Activated T-helper 9 cell treated with anti-CD3 and anti-CD28 coated beads, Interleukin-2, amount 50 U/mL, for 16 hours (primary cell): ENCODE results near the gene SUPT20HL1.

Experiments
- DNase-seq: peaks from one replicate; pipeline ENCODE4 v3.0.0-alpha.2; 2020; ENCODE audit warnings: low read depth

The SUPT20HL1 gene

DNA sequence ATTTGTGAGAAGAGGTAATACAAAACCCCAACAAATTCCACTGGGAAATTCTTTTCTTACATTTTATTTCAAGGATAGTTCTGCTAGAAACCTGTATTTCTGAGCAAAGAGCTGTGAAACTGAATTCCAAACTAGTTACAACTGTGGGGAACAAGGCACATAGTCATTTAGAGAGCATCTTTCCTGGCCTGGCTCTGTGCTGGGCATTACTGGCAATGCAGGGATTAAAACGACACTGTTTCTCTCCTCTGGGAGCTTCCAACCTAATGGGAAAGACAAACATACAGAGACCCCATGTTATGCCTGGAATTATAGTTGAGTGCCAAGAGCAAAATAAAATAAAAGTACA lies 36.5 kb downstream of the SUPT20HL1 start:
- DNase-seq, result no peak

DNA sequence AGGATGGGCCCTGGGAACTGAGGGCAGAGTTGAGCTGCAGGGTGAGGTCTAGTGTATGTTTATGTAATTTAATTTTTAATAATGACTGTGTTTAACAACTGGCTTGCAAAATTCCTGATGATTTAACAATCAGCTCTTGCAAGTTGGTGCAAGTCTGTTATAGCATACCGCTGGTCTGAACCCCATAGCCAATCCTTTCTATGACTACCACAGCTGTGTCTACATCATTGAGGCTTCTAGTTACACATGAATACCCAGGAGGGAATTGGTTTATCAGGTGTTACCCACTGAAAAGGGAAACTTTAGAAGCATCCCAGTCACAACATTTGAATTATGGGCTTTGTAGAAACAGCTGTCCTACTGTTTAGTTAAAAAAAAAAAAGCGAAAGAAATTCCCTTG lies 38.3 kb downstream of the SUPT20HL1 start:
- no peak for DNase-seq

- no peak for DNase-seq
These were observed 39.1 kb downstream of the SUPT20HL1 start for GRCh38 chrX:24399550-24399949.

- DNase-seq, result no peak
These were observed 45.5 kb downstream of the SUPT20HL1 start for GRCh38 chrX:24405959-24406358.
